ENCODE results near the gene CENPP.

- TF ChIP-seq CTCF (conservative IDR thresholded peaks at IDR 0.05 in 1 of 2, IDR thresholded peaks at IDR 0.05 in 1 of 2; ENCODE audit: extremely low read depth in 1 of 2, insufficient read depth in 1 of 2, low read depth in 1 of 2, low read length in 2 of 2) = no peak
- no peak for TF ChIP-seq EZH2 (IDR thresholded peaks at IDR 0.05; ENCODE audit: borderline replicate concordance, low read length)
Measured at GRCh38 chr9:92655366-92655765, 329.6 kb downstream of the CENPP start.
